Parathyroid adenoma (tissue), 2 donors: ENCODE measurements around the gene PPP6R1.

Source experiments
- H2AFZ ChIP-seq: fragments of 300-600 bp; sonication (generic); one replicate; pipeline ENCODE4 v1.7.0; 2017; ENCODE audit warnings: antibody characterized with exemption, mild to moderate bottlenecking
- H3K27ac ChIP-seq: fragments of 300-600 bp; sonication (generic); one replicate; pipeline ENCODE4 v1.7.0; 2017
- H3K27me3 ChIP-seq: fragments of 300-600 bp; sonication (generic); one replicate; pipeline ENCODE4 v1.7.0; 2017; ENCODE audit warnings: low read length; ENCODE audit not compliant: control insufficient read depth, insufficient read depth
- H3K36me3 ChIP-seq: fragments of 300-600 bp; sonication (generic); one replicate; pipeline ENCODE4 v1.7.0; 2017; ENCODE audit warnings: low read length; ENCODE audit not compliant: control insufficient read depth, insufficient read depth
- H3K4me1 ChIP-seq: fragments of 300-600 bp; sonication (generic); one replicate; pipeline ENCODE4 v1.7.0; 2017; ENCODE audit warnings: control low read depth
- H3K4me2 ChIP-seq: fragments of 300-600 bp; sonication (generic); one replicate; pipeline ENCODE4 v1.7.0; 2017; ENCODE audit warnings: low read length
- H3K4me3 ChIP-seq: fragments of 300-600 bp; sonication (generic); one replicate; pipeline ENCODE4 v1.7.0; 2017; ENCODE audit warnings: low read depth, low read length
- H3K79me2 ChIP-seq: fragments of 300-600 bp; sonication (generic); one replicate; pipeline ENCODE4 v1.7.0; 2017; ENCODE audit warnings: control low read depth
- H3K9ac ChIP-seq: fragments of 300-600 bp; sonication (generic); one replicate; pipeline ENCODE4 v1.7.0; 2017; ENCODE audit warnings: mild to moderate bottlenecking
- H3K9me3 ChIP-seq: fragments of 300-600 bp; sonication (generic); one replicate; pipeline ENCODE4 v1.7.0; 2017; ENCODE audit warnings: low read length; ENCODE audit not compliant: control insufficient read depth
- CTCF ChIP-seq: fragments of 300-600 bp; sonication (generic); IDR thresholded peaks from one replicate; pipeline ENCODE4 v1.7.0; 2017; ENCODE audit warnings: antibody characterized with exemption, mild to moderate bottlenecking
- donor health status: primary hyperparathyroidism.

Gene PPP6R1

GRCh38 chr19:55272142-55272541, 13.3 kb upstream of the PPP6R1 start:
- Histone ChIP-seq H2AFZ (no peak overlapping the region), H3K79me2 (peaks cover 12% of the 10 kb centered on the region), H3K27ac (no peak overlapping the region), H3K9me3 (no peaks in the 10 kb centered on the region), H3K4me2 (no peak overlapping the region), H3K27me3 (no peaks in the 10 kb centered on the region), H3K36me3 (no peaks in the 10 kb centered on the region), H3K9ac (no peak overlapping the region), H3K4me3 (no peak overlapping the region), H3K4me1 (no peaks in the 10 kb centered on the region)
- TF ChIP-seq CTCF, result no peak

GRCh38 chr19:55270172-55270942, 11.5 kb upstream of the PPP6R1 start:
- Histone ChIP-seq H2AFZ (no peak overlapping the region), H3K4me2 (no peak overlapping the region), H3K27ac (no peak overlapping the region), H3K4me1 (no peaks in the 10 kb centered on the region), H3K27me3 (no peaks in the 10 kb centered on the region), H3K79me2 (peaks cover 17% of the 10 kb centered on the region), H3K36me3 (no peaks in the 10 kb centered on the region), H3K9me3 (no peaks in the 10 kb centered on the region), H3K4me3 (no peak overlapping the region), H3K9ac (no peak overlapping the region)
- no peak for TF ChIP-seq CTCF

- Histone ChIP-seq H3K4me1 (no peaks in the 10 kb centered on the region), H2AFZ (no peak overlapping the region), H3K27me3 (no peaks in the 10 kb centered on the region), H3K36me3 (no peaks in the 10 kb centered on the region), H3K4me3 (no peak overlapping the region), H3K9ac (no peak overlapping the region), H3K27ac (no peak overlapping the region), H3K9me3 (no peaks in the 10 kb centered on the region), H3K79me2 (peaks cover 17% of the 10 kb centered on the region), H3K4me2 (no peak overlapping the region)
- no peak for TF ChIP-seq CTCF
These were observed 10.5 kb upstream of the PPP6R1 start for GRCh38 chr19:55269299-55269698.

- H3K4me1 ChIP-seq, result no peaks in the 10 kb centered on the region
- no peak overlapping the region for H3K27ac ChIP-seq
- no peaks in the 10 kb centered on the region for H3K27me3 ChIP-seq
- H2AFZ ChIP-seq, result no peak overlapping the region
- H3K36me3 ChIP-seq, result no peaks in the 10 kb centered on the region
- no peak overlapping the region for H3K4me3 ChIP-seq
- H3K4me2 ChIP-seq, result no peak overlapping the region
- no peak overlapping the region for H3K9ac ChIP-seq
- H3K9me3 ChIP-seq, result no peaks in the 10 kb centered on the region
- H3K79me2 ChIP-seq, result peaks cover 14% of the 10 kb centered on the region
- TF ChIP-seq CTCF, result no peak
These were observed 8.0 kb upstream of the PPP6R1 start for GRCh38 chr19:55266840-55267239.

GRCh38 chr19:55266404-55266803, 7.6 kb upstream of the PPP6R1 start:
- Histone ChIP-seq H3K9me3 (no peaks in the 10 kb centered on the region), H3K4me1 (no peaks in the 10 kb centered on the region), H3K9ac (no peak overlapping the region), H3K4me2 (no peak overlapping the region), H2AFZ (no peak overlapping the region), H3K4me3 (no peak overlapping the region), H3K27me3 (no peaks in the 10 kb centered on the region), H3K79me2 (peaks cover 10% of the 10 kb centered on the region), H3K27ac (no peak overlapping the region), H3K36me3 (no peaks in the 10 kb centered on the region)
- TF ChIP-seq CTCF, result no peak
